IMR-90 (cell line): ENCODE results near the gene TTC9C. TPM values are rescaled to one million over a fixed set of nuclear protein-coding genes. Genes with fewer than 3 reads are reported as not detected.

Experiments used
- ATAC-seq: fragments of 200-7000 bp; cut with Tn5 transposase; 2 replicates; pipeline ENCODE4 v1.9.1; 2020; ENCODE audit warnings: low read depth, mild to moderate bottlenecking, moderate library complexity
- BruUV-seq: library from RNA; stranded (reverse); fragments of 400-500 nt; replicated peaks from 2 replicates; lab custom pipeline; 2021; lab: Mats Ljungman, UMichigan
- CTCF ChIA-PET: fragments of 300-600 bp; formaldehyde crosslinking; extraction: SDS; loops from one replicate; lab custom pipeline; 2021; ENCODE audit warnings: antibody characterized with exemption; lab: Yijun Ruan, JAX
- POLR2A ChIA-PET: fragments of 300-600 bp; sonication (Branson Sonifier 250); formaldehyde crosslinking; loops from one replicate; lab custom pipeline; 2022; ENCODE audit warnings: antibody characterized with exemption; ENCODE audit not compliant: unreplicated experiment; lab: Charles Lee
- DNase-seq: peaks from one replicate; pipeline ENCODE4 v3.0.0; 2013
- H2AFZ ChIP-seq: replicated peaks from 2 replicates; pipeline ENCODE3; 2013; ENCODE audit warnings: low read length, mild to moderate bottlenecking; ENCODE audit not compliant: poor library complexity
- H2AK5ac ChIP-seq: 2 replicates; pipeline ENCODE4 v1.6.1; 2013; ENCODE audit warnings: low read depth, low read length, inconsistent platforms
- H2AK9ac ChIP-seq: replicated peaks from 2 replicates; pipeline ENCODE3; 2013; ENCODE audit warnings: mild to moderate bottlenecking, low read depth, low read length, moderate library complexity; ENCODE audit not compliant: poor library complexity
- H2BK120ac ChIP-seq: 2 replicates; pipeline ENCODE4 v1.6.1; 2013; ENCODE audit warnings: low read depth, low read length, inconsistent platforms
- H2BK15ac ChIP-seq: 3 replicates; pipeline ENCODE4 v1.6.1; 2013; ENCODE audit warnings: low read depth, low read length, inconsistent platforms
- H2BK20ac ChIP-seq: 2 replicates; pipeline ENCODE4 v1.6.1; 2013; ENCODE audit warnings: low read depth, mild to moderate bottlenecking, inconsistent platforms, low read length, moderate library complexity
- H2BK5ac ChIP-seq: 2 replicates; pipeline ENCODE4 v1.6.1; 2013; ENCODE audit warnings: mild to moderate bottlenecking, low read depth, low read length, inconsistent platforms; ENCODE audit not compliant: poor library complexity, severe bottlenecking
- H3K14ac ChIP-seq: replicated peaks from 2 replicates; pipeline ENCODE4 v1.6.1; 2013; ENCODE audit warnings: low read depth, low read length, inconsistent platforms
- H3K18ac ChIP-seq: 2 replicates; pipeline ENCODE4 v1.6.1; 2013; ENCODE audit warnings: low read depth, low read length, control low read depth
- H3K23ac ChIP-seq: 2 replicates; pipeline ENCODE4 v1.6.1; 2013; ENCODE audit warnings: low read depth, low read length, inconsistent platforms
- H3K27ac ChIP-seq: 2 replicates; pipeline ENCODE4 v1.5.1; 2013; ENCODE audit warnings: mild to moderate bottlenecking, control low read depth, low read length; ENCODE audit not compliant: insufficient read depth
- H3K27me3 ChIP-seq: 2 replicates; pipeline ENCODE4 v1.6.1; 2013; ENCODE audit warnings: low read length; ENCODE audit not compliant: control insufficient read depth, insufficient read depth
- H3K36me3 ChIP-seq: 2 replicates; pipeline ENCODE4 v1.6.1; 2013; ENCODE audit warnings: low read length, mixed read lengths; ENCODE audit not compliant: control insufficient read depth, insufficient read depth
- H3K4ac ChIP-seq: 2 replicates; pipeline ENCODE4 v1.6.1; 2013; ENCODE audit warnings: low read depth, low read length, inconsistent platforms
- H3K4me1 ChIP-seq: 2 replicates; pipeline ENCODE4 v1.6.1; 2013; ENCODE audit warnings: low read length, mixed read lengths; ENCODE audit not compliant: control insufficient read depth, insufficient read depth
- H3K4me2 ChIP-seq: 2 replicates; pipeline ENCODE4 v1.6.1; 2013; ENCODE audit warnings: low read depth, mild to moderate bottlenecking, control low read depth, low read length, moderate library complexity
- H3K4me3 ChIP-seq: 2 replicates; pipeline ENCODE4 v1.5.1; 2013; ENCODE audit warnings: low read depth, mild to moderate bottlenecking, control low read depth, low read length, moderate library complexity; ENCODE audit not compliant: insufficient read depth
- H3K56ac ChIP-seq: 2 replicates; pipeline ENCODE4 v1.6.1; 2013; ENCODE audit warnings: low read length, inconsistent platforms; ENCODE audit not compliant: insufficient read depth; ENCODE audit errors: extremely low read depth
- H3K79me1 ChIP-seq, 2 experiments: 2 replicates each; pipeline ENCODE4 v1.6.1; 2013; ENCODE audit warnings: low read length in 2 of 2, inconsistent platforms in 1 of 2, low read depth in 1 of 2
- H3K9ac ChIP-seq: 2 replicates; pipeline ENCODE4 v1.6.1; 2013; ENCODE audit warnings: low read depth, low read length, control low read depth
- H3K9me1 ChIP-seq: 2 replicates; pipeline ENCODE4 v1.6.1; 2013; ENCODE audit warnings: low read length, inconsistent platforms; ENCODE audit not compliant: insufficient read depth
- H3K9me3 ChIP-seq: 2 replicates; pipeline ENCODE4 v1.6.1; 2013; ENCODE audit warnings: low read length; ENCODE audit not compliant: control insufficient read depth, insufficient read depth
- H4K20me1 ChIP-seq: 2 replicates; pipeline ENCODE4 v1.6.1; 2013; ENCODE audit warnings: low read length, inconsistent platforms; ENCODE audit not compliant: insufficient read depth
- H4K5ac ChIP-seq: 2 replicates; pipeline ENCODE4 v1.6.1; 2013; ENCODE audit warnings: mild to moderate bottlenecking, low read depth, low read length, control low read depth
- H4K8ac ChIP-seq, 2 experiments: 2 replicates each; pipeline ENCODE4 v1.6.1; 2013; ENCODE audit warnings: low read depth in 2 of 2, low read length in 2 of 2, control low read depth in 1 of 2, inconsistent platforms in 1 of 2
- H4K91ac ChIP-seq: 2 replicates; pipeline ENCODE4 v1.6.1; 2013; ENCODE audit warnings: low read depth, low read length, inconsistent platforms; ENCODE audit not compliant: insufficient read depth
- FOS ChIP-seq: fragments of 150-350 bp; IDR thresholded peaks from 2 replicates; pipeline ENCODE4 v1.6.1; 2016; ENCODE audit warnings: low read depth, low read length
- WGBS, 2 experiments: methylation state at CpG; one replicate each; pipeline versions ENCODE4 v1.1.5 to v1.1.7; 2013; ENCODE audit warnings: missing lambda C conversion rate in 2 of 2; ENCODE audit not compliant: insufficient read length in 1 of 2; ENCODE audit errors: extremely low coverage in 2 of 2; 5-methylcytosine and 5-hydroxymethylcytosine counted together
- dilution Hi-C: fragments of 300-500 bp; cut with HindIII; formaldehyde crosslinking; loops from one replicate; pipeline ENCODE4 v1.14.3; 2018; ENCODE audit warnings: low sequenced_read_pairs; ENCODE audit not compliant: unreplicated experiment
- in situ Hi-C: fragments of 300-500 bp; cut with MboI; formaldehyde crosslinking; loops from 3 replicates; pipeline ENCODE4 v1.14.3; 2019; ENCODE audit warnings: low sequenced_read_pairs, inconsistent platforms, mixed read lengths
- intact Hi-C: fragments of 100-400 bp; cut with micrococcal nuclease; formaldehyde crosslinking; loops from 2 replicates; pipeline ENCODE4 v1.10.0; 2022
- polyA plus RNA-seq, 3 experiments: library from polyadenylated mRNA; depleted of rRNA; stranded (reverse); fragments of >200 nt; gene quantifications; 2 replicates each; pipeline ENCODE4 v1.2.3, GENCODE V29; 2012; ENCODE audit warnings: low replicate concordance in 1 of 3
- total RNA-seq: library from RNA; depleted of rRNA; stranded (reverse); fragments of >200 nt; gene quantifications from 2 replicates; pipeline ENCODE4 v1.2.3, GENCODE V29; 2012
- TF ChIP-seq, protein P1 (sequence below): fragments of 150-350 bp; IDR thresholded peaks from 2 replicates; pipeline ENCODE4 v1.6.1; 2017; ENCODE audit warnings: mild to moderate bottlenecking, antibody characterized with exemption, low read length, low read depth

The TTC9C gene
- total and polyA plus RNA-seq, 2 of the 4 experiments (the other 2 are of a cell fraction) = 32.9 to 37.1 TPM

- peaks cover 22% of the 10 kb centered on the region for H3K36me3 ChIP-seq
- dilution Hi-C loops = no loop called here
- peak overlapping the region; percentile 97 for H2BK5ac ChIP-seq
- H3K9me1 ChIP-seq = peaks cover 4% of the 10 kb centered on the region; the same call in 1 of the 2 replicates
- peak overlapping the region; percentile 76 for H2AK9ac ChIP-seq
- H4K8ac ChIP-seq = peak overlapping the region in 1 of 2 experiments; percentile 31; a peak in 2 of 4 replicates
- H2AK5ac ChIP-seq = peak overlapping the region; percentile 61
- 1% methylated on average over 32 of the region's 51 CpGs; no CpG with 5 or more reads in 1 of the 2 experiments for WGBS, 2 experiments
- H3K4ac ChIP-seq = peak overlapping the region; percentile 69
- peaks cover 21 to 38% of the 10 kb centered on the region in 2 experiments for H3K79me1 ChIP-seq
- H3K23ac ChIP-seq = peak overlapping the region; percentile 88
- peak overlapping the region; percentile 52 for H4K91ac ChIP-seq
- H3K56ac ChIP-seq = peak overlapping the region; percentile 79
- no peak overlapping the region for H2BK15ac ChIP-seq
- ChIA-PET CTCF (no interaction called here), POLR2A (interaction anchor here (1.0 to 1.2 kb wide), 2 partner anchors 20 to 27 kb away, joined by 6 to 11 read pairs; partner anchors contain the start of gene ZBTB3)
- H2BK20ac ChIP-seq = no peak overlapping the region
- peaks cover 6% of the 10 kb centered on the region for H3K4me1 ChIP-seq
- H3K18ac ChIP-seq = no peak overlapping the region
- peak overlapping the region; percentile 82 for H3K14ac ChIP-seq
- ATAC-seq = no peak
- intact Hi-C loops = loop anchor here (5.0 kb wide), 2 partner anchors 36 to 136 kb away; partner anchors contain the start of gene POLR2G
- no peak for TF ChIP-seq FOS
- TF ChIP-seq, protein P1, sequence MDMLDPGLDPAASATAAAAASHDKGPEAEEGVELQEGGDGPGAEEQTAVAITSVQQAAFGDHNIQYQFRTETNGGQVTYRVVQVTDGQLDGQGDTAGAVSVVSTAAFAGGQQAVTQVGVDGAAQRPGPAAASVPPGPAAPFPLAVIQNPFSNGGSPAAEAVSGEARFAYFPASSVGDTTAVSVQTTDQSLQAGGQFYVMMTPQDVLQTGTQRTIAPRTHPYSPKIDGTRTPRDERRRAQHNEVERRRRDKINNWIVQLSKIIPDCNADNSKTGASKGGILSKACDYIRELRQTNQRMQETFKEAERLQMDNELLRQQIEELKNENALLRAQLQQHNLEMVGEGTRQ = no peak
- H3K9me3 ChIP-seq = no peaks in the 10 kb centered on the region
- H4K20me1 ChIP-seq = peaks cover 48% of the 10 kb centered on the region
- H3K27ac ChIP-seq = peak overlapping the region; percentile 96
- H3K9ac ChIP-seq = peak overlapping the region; percentile 87
- no peak overlapping the region for H2BK120ac ChIP-seq
- H2AFZ ChIP-seq = peak overlapping the region; percentile 92
- BruUV-seq = no TSS peak
- DNase-seq = no peak
- H3K4me2 ChIP-seq = peak overlapping the region; percentile 99
- peak overlapping the region; percentile 85 for H3K4me3 ChIP-seq
- in situ Hi-C loops = no loop called here
- H4K5ac ChIP-seq = no peak overlapping the region
- H3K27me3 ChIP-seq = no peaks in the 10 kb centered on the region
Observed at GRCh38 chr11:62726156-62726914, 2.0 kb upstream of the TTC9C start.
